Vagina (tissue), 2 donors: ENCODE measurements around the gene SHROOM1.

Experiments used
- POLR2A ChIP-seq, 2 donors: fragments of 450-650 bp; IDR thresholded peaks; one replicate each; pipeline ENCODE4 v1.6.1; 2017; ENCODE audit warnings: antibody characterized with exemption in 2 of 2, mild to moderate bottlenecking in 2 of 2, moderate library complexity in 2 of 2
- TF ChIP-seq, protein P1 (sequence below), 3 experiments: fragments of 450-650 bp in 2 of 3; fragments of 200-600 bp in 1 of 3; sonication (generic) in 1 of 3; IDR thresholded peaks; one replicate each; pipeline ENCODE4 v1.5.1; 2017 to 2019; ENCODE audit warnings: antibody characterized with exemption in 3 of 3, mild to moderate bottlenecking in 2 of 3, moderate library complexity in 2 of 3

DNA sequence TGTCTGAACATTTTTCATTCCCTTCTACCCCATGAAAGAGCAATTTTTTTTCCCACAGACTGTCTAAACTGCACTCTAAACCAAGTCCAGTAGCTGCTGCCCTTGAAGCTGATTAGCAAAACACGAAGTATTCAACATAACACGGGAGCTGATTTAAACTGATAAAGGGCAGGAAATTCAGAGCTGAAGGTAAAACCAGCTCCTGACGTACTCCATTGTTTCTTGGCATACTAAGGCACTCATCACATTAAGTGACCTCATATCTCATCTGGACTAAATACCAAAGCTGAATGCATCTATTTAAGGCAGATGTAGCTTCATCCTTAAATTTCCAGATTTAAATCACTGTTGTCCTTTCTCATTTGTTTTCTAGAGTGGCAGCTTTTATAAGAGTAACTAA is 23.9 kb upstream of the SHROOM1 start:
- TF ChIP-seq POLR2A (IDR thresholded peaks at IDR 0.05) = no peak
- TF ChIP-seq, protein P1, sequence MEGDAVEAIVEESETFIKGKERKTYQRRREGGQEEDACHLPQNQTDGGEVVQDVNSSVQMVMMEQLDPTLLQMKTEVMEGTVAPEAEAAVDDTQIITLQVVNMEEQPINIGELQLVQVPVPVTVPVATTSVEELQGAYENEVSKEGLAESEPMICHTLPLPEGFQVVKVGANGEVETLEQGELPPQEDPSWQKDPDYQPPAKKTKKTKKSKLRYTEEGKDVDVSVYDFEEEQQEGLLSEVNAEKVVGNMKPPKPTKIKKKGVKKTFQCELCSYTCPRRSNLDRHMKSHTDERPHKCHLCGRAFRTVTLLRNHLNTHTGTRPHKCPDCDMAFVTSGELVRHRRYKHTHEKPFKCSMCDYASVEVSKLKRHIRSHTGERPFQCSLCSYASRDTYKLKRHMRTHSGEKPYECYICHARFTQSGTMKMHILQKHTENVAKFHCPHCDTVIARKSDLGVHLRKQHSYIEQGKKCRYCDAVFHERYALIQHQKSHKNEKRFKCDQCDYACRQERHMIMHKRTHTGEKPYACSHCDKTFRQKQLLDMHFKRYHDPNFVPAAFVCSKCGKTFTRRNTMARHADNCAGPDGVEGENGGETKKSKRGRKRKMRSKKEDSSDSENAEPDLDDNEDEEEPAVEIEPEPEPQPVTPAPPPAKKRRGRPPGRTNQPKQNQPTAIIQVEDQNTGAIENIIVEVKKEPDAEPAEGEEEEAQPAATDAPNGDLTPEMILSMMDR (IDR thresholded peaks at IDR 0.05) = no peak
